Upper lobe of left lung (tissue), 4 donors: Measurements from ENCODE around the gene PNCK.
"Not testable (repeated sequence)": the region's sequence is repeated elsewhere in the genome, so short reads cannot be mapped to it uniquely, and the experiment has no call there.

Experiments
- EP300 ChIP-seq, 4 donors: sonication (generic); formaldehyde crosslinking; IDR thresholded peaks; one replicate each; pipeline ENCODE4 v1.5.1; 2017; ENCODE audit warnings: antibody characterized with exemption in 4 of 4, control low read depth in 2 of 4
- POLR2AphosphoS5 ChIP-seq, 2 donors: sonication (generic); formaldehyde crosslinking; IDR thresholded peaks; one replicate each; pipeline ENCODE4 v1.5.1; 2017; ENCODE audit warnings: antibody characterized with exemption in 2 of 2
- TF ChIP-seq, protein P1 (sequence below), 6 experiments: fragments of 450-650 bp in 4 of 6; fragments of 200-600 bp in 2 of 6; sonication (generic) in 2 of 6; IDR thresholded peaks; one replicate each; pipeline ENCODE4 v1.5.1; 2016 to 2019; ENCODE audit warnings: antibody characterized with exemption in 6 of 6

DNA sequence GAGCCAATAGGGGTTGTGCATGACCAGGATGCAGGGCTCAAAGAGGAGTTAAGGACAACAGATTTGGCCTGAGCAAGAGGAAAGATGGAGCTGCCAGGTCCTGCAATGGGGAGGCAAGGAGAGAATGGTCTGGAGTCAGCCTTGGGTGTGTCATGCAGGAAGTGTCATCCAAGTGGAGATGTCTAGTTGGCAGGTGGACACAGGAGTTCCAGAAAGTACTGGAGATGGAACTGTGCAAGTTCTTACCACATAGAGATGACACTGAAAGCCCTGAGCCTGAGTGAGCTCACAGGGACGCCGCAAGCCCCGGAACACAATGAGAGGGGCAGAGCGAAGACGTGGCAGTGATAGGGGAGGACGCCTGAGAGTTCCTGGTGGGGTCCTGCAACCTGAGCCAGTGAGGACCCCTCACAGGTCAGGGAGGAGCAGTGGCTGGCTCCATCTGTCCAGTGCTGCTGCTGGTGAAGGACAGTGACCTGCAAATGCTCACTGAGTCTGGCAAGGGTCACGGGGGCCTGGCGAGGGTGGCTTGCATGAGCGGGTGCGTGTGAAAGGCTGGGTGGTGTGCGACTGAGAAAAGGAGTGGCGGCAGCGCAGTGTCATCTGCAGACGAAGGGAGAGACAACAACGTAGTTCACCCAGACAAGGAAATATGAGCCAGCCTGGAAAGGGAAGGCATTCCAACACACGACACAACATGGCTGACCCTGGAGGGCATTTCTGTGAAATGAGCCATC is 23.5 kb upstream of the PNCK start:
- not testable (repeated sequence) for TF ChIP-seq EP300, POLR2AphosphoS5 (IDR thresholded peaks at IDR 0.05)
- TF ChIP-seq, protein P1, sequence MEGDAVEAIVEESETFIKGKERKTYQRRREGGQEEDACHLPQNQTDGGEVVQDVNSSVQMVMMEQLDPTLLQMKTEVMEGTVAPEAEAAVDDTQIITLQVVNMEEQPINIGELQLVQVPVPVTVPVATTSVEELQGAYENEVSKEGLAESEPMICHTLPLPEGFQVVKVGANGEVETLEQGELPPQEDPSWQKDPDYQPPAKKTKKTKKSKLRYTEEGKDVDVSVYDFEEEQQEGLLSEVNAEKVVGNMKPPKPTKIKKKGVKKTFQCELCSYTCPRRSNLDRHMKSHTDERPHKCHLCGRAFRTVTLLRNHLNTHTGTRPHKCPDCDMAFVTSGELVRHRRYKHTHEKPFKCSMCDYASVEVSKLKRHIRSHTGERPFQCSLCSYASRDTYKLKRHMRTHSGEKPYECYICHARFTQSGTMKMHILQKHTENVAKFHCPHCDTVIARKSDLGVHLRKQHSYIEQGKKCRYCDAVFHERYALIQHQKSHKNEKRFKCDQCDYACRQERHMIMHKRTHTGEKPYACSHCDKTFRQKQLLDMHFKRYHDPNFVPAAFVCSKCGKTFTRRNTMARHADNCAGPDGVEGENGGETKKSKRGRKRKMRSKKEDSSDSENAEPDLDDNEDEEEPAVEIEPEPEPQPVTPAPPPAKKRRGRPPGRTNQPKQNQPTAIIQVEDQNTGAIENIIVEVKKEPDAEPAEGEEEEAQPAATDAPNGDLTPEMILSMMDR (IDR thresholded peaks at IDR 0.05) = not testable (repeated sequence)
